HG02943 (cell line): ENCODE results near the gene GRAMD2A.

Source experiments
- ATAC-seq: cut with Tn5 transposase; IDR thresholded peaks from one replicate; pipeline ENCODE4 v1.9.1; 2021; ENCODE audit warnings: mild to moderate bottlenecking, low read depth, moderate library complexity; ENCODE audit not compliant: unreplicated experiment

GRAMD2A gene

DNA sequence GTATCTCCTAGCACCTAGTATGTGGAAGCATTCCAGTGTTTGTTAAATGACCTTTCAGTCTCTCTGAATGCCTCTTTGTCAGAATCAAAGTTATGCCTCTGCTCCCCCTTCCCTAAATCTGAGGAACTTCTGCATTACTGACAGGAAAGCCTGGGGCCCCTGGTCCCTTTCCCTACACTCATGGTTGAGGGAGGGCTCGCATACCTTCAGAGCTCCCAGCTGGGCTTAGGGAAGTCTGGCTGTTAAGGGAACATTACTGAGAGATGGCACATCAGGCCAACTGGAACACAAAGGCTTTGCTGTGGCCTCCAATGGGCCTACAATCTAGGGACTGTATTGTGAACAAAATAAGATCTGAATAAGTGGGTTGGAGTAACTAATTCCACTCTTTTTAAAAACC, 23.1 kb upstream of the GRAMD2A start:
- no peak for ATAC-seq

DNA sequence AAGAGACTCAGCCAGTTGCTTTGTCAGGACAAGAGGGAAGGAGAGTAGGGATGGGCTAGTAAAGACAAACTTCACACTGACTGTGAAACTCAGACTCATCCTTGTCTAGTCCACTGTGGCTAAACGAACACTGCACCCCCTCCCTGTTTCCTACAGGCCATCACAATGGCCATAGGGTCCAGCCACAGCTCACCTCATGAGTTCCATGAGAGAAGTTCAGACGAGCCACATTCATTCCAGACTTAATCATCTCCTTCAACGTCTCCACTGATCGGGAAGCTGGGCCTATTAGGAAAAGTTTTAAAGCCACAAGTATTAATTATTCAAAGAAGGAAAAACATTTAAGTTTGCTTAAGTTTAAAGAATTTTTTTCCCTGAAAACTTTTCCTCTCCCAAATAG, 19.6 kb upstream of the GRAMD2A start:
- no peak for ATAC-seq

DNA sequence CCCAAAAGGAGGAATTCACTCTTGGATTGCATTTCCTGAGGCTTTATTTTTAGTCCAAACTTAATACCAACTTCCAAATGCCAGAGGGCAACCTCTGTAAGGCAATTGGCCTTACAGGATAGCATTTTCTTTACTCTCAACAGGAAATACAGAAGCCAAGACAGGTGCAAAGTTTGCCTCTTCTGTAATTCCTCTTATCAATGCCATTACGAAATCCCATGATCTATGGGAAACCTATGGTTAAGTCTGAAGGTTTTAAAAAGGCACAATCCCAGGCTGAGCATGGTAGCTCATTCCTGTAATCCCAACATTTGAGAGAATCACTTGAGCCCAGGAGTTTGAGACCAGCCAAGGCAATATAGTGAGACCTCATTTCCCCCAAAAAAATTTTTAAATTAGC, 18.5 kb upstream of the GRAMD2A start:
- ATAC-seq = no peak

DNA sequence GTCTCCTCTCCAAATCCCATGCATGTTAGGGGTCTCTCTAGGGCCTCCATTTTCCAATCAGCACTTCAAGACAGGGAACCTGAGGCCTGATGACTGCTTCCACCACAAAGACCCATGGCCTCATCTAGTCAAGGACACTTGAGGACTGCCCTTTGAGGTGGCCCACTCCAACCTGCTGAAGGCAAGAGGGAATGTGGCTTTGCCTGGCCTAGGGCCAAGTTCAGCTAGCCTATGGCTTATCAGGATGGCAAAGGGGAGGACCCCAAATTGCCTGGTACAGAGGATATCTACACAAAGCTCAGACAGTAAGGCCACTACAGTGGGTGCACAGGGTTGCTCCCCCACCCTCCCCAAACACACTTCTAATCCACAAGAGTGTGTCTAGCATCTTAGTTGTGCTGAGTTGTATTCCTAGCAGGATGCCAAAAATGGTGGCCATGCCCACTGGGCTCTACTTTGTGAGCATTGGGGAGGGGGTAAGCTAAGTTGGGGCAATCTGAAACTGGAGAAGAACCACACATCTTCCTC, 10.0 kb upstream of the GRAMD2A start:
- no peak for ATAC-seq

DNA sequence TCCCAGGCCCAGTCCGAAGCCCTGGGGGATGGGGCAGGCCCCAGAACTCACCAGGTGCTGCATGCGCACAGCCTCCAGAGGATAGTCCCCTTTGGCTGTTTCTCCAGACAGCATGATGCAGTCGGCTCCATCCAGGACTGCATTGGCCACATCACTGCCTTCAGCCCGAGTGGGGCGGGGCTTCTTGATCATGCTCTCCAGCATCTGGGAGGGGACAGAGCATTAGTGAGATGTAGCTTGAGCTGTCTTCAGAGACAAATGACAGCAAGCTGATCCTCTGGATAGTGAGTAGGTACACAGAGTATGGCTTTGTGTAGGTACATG, 9.1 kb upstream of the GRAMD2A start:
- ATAC-seq = no peak

DNA sequence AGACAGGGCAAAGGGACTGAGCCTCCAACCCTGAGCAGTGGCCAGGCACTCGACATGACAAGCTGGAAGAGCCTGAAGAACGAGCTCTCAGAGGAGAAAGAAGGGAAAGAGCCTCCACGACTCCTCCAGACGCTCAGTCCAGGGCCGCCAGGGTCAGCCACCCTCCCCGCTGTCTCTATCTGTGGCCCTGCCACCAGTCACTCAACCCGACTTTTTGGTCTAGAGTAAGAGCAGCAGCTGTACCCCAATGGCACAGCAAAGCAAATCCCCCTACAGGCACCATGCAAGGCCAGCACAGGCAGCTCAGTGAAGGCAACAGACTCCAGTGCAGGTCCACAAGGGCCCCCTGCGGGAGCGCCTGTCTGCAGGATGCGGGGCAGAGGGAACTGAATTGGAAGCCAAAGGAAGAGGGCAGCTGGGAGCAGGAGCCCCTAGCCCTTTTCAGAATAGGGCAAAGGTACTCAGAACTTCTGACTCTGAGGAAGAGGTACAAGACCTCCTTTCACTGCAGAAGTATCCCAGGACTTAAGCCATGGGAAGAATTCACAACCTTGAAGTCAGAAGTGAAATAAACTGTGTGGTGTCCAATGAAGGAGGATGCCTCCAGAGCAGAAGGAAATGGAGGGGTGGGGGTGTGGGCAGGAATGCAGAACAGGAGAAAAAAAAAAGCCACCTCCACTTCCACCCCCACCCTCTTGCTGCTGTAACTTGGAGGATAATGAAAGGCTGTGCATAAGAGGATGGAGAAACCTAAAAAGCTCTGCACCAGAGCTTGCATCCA, 8.5 kb upstream of the GRAMD2A start:
- ATAC-seq = no peak

DNA sequence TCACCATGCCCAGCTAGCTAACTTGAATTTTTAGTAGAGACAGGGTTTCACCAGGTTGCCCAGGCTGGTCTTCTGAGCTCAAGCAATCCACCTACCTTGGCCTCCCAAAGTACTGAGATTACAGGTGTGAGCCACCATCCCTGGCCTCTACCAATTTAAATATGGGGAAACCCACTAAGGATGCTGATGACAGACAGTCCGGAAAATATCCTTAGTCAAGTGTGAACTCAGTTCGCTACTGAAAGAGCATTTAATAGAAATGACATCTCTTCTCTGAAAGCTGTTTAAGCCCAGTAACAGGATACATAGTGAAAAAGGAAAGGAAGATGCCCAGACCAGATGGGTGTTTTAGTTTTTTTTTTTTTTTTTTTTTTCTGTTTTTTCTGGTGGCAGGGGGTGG, 7.7 kb upstream of the GRAMD2A start:
- no peak for ATAC-seq

DNA sequence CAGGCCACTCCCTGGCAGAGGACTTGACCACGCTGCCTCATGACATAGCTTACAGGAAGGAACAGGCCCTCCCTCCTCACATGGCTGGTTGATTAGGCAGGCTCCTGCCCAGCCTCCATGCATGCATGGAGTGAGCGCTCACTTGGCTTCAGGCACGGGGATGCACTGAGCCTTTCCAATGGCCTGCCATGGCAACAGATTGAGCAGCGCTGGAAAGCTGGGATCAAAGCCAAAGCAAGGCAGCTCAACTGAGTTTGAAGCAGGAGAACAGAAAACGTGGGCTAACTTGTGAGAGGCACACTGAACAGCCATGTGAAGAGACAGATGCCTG, 5.9 kb upstream of the GRAMD2A start:
- no peak for ATAC-seq

DNA sequence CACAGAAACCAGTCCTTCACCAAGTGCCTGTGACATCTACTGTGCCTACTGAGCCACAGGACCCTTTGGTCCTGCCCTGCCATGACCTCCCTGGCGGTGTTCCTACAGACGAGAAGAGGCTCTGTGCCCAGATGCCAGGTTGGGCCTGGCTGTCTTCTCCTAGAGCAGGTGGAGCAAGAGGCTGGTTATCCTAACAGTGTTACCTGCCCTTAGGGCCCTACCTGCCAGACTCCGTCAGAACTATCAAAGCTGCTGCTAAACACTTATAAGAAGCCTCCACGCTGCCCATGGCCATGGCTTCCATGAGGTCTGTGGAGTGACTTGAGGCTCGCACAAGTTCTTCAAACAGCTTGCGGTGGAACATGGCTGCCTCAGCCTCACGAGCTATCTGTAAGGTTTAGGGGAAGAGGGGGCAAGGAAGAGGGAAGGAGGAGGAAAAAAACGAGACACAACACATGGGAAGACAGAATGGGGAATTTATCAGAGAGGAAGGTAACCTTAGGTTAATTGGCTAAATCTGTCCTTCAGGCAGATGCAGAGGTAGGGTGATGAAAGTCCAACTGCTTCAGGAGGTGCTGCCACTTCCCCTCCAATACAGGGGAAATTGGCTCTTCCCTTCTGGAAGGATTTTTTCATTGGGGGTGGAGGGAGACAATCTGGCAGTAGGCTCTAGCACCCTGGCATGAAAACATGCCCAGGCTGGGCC, 5.4 kb upstream of the GRAMD2A start:
- no peak for ATAC-seq

DNA sequence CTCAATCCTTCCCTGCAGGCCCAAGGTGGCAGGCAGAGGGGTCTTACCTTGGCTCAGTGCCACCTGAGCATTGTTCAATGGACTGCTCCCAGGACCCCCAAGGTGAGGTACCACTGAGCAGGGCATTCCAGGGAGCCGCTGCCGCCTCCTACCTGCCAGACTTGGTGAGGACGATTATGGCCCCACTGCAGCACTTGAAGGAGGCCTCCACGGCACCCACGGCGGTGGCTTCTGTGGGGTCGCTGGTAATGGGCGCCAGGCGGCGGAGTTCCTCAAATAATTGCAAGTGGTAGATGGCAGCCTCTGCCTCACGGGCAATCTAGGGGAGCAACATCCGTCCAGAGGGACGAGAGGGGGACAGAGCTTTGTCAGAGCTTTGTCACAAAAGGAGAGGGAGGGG, 4.7 kb upstream of the GRAMD2A start:
- no peak for ATAC-seq

DNA sequence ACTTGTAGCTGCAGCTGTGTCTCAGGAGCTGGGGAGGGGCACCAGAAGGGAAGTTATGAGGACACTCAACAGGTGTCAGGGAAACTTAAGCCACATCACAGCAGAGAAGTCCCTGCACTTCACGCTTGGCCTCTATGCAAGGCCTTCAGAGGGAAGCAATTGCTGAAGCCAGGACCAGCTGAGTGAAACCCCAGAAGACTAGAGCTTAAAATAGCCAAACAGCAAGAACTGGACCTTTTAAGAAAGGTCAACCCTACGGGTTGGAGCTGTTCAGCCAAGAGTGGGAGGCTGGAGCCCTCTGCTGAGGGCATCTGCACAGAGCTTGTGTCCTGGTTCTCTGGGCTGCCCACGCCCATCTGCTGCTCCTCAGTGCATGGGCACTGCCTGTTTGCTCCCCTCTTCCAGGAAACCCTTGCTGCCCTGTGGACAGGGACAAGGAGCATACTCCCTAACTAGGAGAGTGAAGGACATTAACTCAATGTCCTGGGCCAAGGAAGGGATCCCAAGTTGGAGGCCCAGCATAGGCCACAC, 3.9 kb upstream of the GRAMD2A start:
- no peak for ATAC-seq

DNA sequence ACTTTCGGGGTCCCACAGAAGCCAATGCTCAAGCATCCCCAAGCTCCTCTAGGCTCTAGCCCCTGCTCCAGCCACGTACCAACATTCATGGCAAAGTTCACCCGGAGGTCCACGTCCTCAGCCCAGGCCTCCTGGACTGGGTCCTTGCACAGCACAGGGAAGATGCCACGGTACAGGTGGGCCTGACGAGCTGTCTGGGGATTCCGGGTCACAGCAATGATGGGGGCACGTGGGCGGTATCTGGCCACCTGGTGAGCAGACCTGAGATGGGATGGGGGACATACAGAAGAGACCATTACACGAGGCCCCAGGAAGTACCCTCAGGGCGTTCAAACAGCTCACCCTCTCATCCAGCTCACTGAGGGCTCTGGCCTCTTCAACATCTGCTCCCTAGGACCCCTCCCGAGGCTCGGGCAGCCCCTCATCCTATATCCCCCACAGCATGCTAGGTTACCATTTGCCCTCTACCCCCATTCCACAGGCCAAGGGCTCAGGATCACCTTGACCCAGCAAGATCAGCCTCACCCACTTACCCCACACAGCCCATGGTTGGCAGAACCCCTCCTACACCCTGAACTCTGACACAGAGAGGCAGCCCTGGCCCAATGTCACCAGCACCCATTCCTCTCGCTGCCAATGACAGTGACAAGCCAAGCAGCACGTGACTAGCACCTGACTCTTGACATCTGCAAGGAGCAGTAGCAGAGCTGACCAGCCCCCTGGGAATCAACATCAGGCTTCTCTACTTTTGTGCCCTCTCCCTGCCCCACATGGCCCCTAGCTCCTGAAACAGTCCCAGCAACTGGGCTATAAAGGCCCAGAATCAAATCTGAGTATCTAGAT, 3.0 kb upstream of the GRAMD2A start:
- no peak for ATAC-seq

DNA sequence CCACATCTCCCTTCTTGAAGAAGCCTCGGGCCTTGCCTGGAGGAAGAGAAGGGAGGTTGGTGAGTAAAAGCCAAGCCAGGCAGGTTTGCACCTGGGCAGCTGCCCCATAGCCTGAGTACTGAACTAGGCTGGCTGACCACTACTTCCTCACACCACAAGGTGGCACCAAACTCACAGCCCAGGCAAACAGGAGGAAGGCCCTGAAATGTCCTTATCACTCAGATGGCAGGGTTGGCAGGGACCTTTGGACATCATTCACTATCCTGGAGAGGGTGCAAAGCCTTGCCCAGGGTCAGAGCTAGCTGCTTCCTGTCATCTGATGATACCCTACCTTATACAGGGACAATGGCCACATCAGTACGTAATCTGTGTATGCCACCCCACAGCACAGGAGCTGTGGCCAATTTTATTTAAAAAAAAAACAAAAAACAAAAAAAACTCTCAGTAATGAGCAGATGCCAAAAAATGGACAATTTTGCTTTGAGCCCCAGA, 2.2 kb upstream of the GRAMD2A start:
- no peak for ATAC-seq

DNA sequence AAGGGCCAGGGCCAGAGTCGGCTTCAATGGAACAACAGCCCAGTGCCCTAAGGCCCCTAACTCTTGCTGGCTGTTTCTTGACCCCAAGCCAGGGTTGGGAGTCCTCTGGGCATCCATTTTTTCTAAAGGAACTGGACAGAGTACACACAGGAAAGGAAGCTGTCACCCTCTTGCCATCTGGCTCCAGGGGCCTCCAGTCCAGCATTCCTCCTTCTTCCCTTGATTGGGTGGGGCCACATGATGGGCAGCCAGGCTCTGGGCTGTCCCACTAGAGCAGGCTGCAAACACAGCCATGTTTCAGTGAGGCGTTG, 1.6 kb upstream of the GRAMD2A start:
- ATAC-seq = no peak

DNA sequence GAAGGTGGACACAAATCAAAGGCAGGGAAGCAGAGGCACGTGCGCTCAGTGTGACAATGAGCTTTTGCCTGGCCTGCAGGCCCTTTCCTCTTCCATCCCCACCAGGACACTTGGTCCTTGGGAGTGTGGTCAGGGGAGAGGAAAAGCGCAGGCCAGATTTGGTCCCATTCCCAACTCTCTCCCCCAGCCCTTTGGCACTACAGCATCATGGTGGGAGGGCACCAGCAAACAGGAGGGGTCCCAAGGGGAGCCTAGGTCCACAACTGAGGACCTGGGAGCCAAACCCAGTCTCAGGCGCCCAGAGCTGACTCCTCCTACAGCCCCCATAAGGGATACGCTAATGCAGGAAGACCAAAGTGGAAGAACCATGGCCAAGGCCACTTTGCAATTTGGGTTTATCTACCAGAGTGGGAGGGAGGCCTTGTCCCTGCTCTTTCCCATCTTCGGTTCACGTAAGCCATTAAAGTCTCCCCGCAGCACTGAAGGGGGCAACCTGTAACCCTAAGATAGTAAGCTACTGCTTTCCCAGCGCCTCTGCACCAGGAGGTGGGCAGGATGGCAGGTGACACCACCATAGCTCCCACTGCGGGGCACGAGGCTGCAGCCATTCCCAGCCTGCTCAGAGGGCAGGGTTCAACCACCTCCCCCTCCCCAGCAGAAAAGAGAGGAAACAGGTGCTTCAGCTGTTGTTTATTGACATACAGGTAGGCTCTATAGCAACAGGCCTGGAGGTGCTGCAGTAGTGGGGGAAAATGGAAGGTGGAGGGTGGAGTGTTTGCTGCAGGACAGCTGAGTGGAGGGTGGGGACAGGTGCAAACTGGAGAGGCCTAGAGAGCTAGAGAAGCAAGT, 993 bp upstream of the GRAMD2A start:
- no peak for ATAC-seq

DNA sequence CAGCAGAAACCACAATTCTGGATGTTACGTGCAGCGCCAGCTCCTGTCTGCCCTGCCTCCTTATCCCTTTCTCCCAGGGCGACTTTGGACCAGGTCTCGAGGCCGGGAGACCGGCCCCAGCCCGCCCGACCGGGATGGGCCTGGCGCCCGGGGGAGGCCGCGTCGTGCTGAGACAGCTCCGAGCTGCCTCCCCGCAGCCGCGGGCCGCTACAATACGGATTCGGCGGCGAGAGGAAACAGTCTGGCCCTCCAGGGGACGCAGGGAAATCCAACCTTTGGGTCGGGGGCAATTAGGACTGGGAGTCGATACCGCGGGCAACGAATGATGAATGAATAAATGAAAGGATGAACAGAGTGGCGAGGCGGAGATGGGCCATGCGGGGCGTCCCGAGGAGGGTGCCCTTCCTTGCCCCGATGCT, 537 bp downstream of the GRAMD2A start:
- ATAC-seq = no peak

DNA sequence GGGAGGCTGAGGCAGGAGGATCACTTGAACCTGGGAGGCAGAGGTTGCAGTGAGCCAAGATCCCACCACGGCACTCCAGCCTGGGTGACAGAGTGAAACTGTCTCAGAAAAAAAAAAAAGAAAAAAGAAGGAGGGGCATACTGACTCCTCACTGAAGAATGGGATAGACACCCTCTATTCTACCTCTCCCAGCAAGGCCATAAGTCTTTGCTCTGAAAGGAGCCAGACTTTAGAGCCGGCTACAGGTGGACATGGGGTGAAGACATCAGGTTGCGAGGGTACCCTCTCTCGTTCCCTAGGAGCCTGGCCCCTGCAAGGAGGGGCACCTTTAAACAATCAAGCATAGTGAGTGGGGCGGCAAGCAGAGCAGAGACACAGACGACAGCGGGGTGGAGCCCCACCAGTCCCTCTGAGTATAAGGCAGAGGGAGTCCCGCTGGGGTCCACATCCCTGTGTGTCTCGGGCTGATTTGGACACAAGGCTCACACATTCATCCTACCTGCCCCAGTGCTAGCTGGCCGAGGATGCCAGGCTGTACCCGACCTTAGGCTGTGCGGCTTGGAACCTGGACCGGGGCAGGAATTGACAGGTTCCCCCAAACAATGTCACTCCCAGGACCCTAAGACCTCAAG, 1.1 kb downstream of the GRAMD2A start:
- no peak for ATAC-seq

DNA sequence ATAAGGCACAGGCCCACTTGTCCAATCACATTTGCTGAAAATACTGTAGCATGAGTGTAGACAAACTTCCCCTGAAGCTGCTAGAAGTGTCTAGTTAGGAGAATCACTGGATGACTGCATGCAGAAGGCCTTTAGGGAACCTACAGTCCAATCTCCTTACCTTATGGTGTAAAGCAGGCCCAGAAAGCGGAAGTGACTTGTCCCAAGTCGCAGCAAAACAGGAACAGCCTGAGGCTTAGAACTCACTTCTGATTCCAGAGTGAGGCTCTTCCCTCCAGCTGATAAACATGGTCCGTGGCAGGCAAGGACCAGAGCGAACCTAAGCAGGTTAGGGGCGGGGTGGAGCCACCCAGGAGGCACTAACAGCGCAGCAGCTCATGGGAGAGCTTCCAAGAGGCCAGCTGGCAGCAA, 2.5 kb downstream of the GRAMD2A start:
- no peak for ATAC-seq

DNA sequence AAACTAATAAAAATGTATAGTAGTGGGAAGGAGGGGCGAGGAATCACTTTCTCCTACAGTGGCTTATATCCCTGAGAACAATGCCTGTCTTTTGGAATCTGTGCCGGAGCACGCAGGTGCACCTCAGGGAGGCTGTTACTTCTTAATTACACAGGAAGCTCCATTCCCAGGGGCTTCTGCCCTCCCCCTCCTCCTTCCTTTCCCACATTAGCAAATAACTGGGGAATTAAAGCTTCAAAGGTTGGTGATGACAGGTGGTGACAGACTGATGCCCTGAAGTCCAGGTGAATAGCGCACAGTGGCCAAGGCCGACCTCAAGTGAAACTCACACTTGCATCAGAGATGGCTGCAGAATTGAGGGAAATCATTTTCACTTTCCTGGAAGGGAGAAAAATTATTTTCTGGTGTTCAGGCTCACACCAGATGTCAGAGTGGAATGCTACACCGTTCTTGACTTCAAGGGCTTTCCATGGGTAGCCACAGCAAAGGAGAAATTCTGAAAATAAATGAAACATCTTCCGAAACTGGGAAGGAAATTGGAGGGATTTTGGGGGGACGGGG, 3.7 kb downstream of the GRAMD2A start:
- no peak for ATAC-seq
